Activated CD8-positive, alpha-beta memory T cell treated with anti-CD3 and anti-CD28 coated beads, Interleukin-2, amount 10 ng/mL, durations not matched to agents 7 days and 5 days (primary cell): ENCODE results near the gene COPZ1. TPM values are rescaled to one million over a fixed set of nuclear protein-coding genes. Genes with fewer than 3 reads are reported as not detected.
A peak's percentile ranks its signal among the peaks of the same experiment; 100 is the strongest.
"Not testable (repeated sequence)": the region's sequence is repeated elsewhere in the genome, so short reads cannot be mapped to it uniquely, and the experiment has no call there.

Experiments used
- ATAC-seq: fragments of 150-1000 bp; cut with Tn5 transposase; one replicate; pipeline ENCODE4 v1.10.0; 2021; ENCODE audit warnings: moderate library complexity
- CTCF ChIA-PET: fragments of 350-600 bp; sonication (Branson Sonifier 250); formaldehyde crosslinking; loops from one replicate; lab custom pipeline; 2021; ENCODE audit warnings: antibody characterized with exemption; lab: Charles Lee
- DNase-seq: peaks from one replicate; pipeline ENCODE4 v3.0.0-alpha.2; 2020
- H3K27ac Mint-ChIP-seq: one replicate; pipeline ENCODE4 v1.8.0; 2021; ENCODE audit warnings: mild to moderate bottlenecking, mixed read lengths
- H3K27me3 Mint-ChIP-seq: one replicate; pipeline ENCODE4 v1.8.0; 2021; ENCODE audit warnings: mixed read lengths
- H3K36me3 Mint-ChIP-seq: one replicate; pipeline ENCODE4 v1.8.0; 2021; ENCODE audit warnings: mild to moderate bottlenecking, mixed read lengths
- H3K4me1 Mint-ChIP-seq: one replicate; pipeline ENCODE4 v1.8.0; 2021; ENCODE audit warnings: mixed read lengths
- H3K4me3 Mint-ChIP-seq: one replicate; pipeline ENCODE4 v1.8.0; 2021; ENCODE audit warnings: mild to moderate bottlenecking, moderate library complexity, mixed read lengths
- H3K9me3 Mint-ChIP-seq: one replicate; pipeline ENCODE4 v1.8.0; 2022; ENCODE audit warnings: low read depth, mixed read lengths
- total RNA-seq, 2 experiments: library from RNA; stranded (reverse); gene quantifications; one replicate each; pipeline ENCODE4 v1.2.3, GENCODE V29; 2021

The COPZ1 gene
- total RNA-seq, 2 experiments from 2014 or later, result 90.8 to 104 TPM

DNA sequence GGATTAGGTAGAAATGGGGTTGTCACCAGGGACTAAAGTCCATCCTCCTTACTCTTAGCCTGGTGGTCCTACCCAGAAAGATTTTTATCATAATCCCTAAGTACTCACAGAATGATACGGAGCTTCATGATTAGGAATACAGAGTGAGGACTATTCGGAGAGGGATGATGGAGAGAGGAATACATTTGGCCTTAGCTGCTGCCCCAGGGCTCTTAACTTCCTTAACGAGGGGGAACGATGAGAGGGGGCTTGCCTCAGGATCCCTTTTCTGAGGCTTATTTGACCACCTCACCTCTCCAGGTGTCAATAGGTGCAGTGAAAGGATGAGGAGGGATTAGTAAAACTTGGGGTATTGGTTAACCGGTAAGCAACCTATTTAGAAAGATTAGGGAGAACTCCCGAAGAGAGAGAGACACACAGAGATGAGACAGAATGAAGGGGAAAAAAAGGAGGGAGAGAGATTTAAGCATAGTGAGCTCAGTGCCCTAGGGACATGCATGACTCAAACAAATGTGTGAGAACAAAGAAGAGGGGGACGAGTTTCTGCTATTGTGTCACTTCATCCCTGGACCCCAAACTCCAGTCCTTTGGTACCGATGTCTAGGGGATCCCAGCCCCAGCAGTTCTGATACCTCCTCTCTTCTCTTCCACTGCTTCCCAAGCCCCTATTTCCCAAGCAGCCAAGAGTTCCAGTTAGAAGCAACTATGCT lies 25.3 kb upstream of the COPZ1 start:
- H3K9me3 Mint-ChIP-seq, result no peaks in the 10 kb centered on the region
- H3K4me3 Mint-ChIP-seq, result no peak overlapping the region
- no peak overlapping the region for H3K27ac Mint-ChIP-seq
- DNase-seq (no peak), ATAC-seq (no peak)
- H3K36me3 Mint-ChIP-seq, result no peaks in the 10 kb centered on the region
- CTCF ChIA-PET, result interaction anchor here (0.6 to 1.7 kb wide), 18 partner anchors 9 to 597 kb away, joined by 3 to 9 read pairs (median 3); partner anchors contain the start of genes CBX5 and COPZ1
- H3K27me3 Mint-ChIP-seq, result peaks cover 73% of the 10 kb centered on the region
- peaks cover 17% of the 10 kb centered on the region for H3K4me1 Mint-ChIP-seq

DNA sequence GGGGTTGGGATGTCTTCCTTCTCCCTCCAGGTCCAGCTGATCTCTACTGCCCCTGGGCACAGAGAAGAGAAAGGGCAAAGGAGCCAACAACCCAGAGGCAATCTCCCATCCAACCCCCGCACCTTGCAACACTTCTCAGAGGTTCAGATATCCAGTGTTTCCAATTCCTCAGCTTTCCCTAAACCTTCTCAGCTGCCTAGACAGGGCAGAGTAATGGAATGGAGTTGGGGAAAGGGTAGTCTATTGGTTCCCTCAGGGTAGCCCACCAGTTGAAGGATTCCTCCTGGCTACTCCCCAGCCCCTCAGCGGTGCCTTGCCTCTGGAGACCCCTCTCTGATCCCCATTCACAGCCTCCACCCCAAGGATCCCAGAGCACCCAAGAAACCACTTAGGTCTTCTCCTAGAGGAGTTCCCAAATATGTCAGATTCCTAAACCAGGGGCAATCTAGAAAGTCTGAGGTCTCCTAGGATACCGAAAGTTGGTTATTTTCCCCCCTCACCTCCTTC lies 24.7 kb upstream of the COPZ1 start:
- Mint-ChIP-seq H3K9me3 (no peaks in the 10 kb centered on the region), H3K4me1 (peaks cover 18% of the 10 kb centered on the region), H3K27ac (no peak overlapping the region), H3K4me3 (no peak overlapping the region), H3K27me3 (peaks cover 76% of the 10 kb centered on the region), H3K36me3 (no peaks in the 10 kb centered on the region)
- DNase-seq (no peak), ATAC-seq (no peak)
- CTCF ChIA-PET, result interaction anchor here (0.9 to 1.9 kb wide), 8 partner anchors 8 to 87 kb away, joined by 3 to 9 read pairs (median 4); partner anchors contain the start of genes CBX5 and COPZ1

DNA sequence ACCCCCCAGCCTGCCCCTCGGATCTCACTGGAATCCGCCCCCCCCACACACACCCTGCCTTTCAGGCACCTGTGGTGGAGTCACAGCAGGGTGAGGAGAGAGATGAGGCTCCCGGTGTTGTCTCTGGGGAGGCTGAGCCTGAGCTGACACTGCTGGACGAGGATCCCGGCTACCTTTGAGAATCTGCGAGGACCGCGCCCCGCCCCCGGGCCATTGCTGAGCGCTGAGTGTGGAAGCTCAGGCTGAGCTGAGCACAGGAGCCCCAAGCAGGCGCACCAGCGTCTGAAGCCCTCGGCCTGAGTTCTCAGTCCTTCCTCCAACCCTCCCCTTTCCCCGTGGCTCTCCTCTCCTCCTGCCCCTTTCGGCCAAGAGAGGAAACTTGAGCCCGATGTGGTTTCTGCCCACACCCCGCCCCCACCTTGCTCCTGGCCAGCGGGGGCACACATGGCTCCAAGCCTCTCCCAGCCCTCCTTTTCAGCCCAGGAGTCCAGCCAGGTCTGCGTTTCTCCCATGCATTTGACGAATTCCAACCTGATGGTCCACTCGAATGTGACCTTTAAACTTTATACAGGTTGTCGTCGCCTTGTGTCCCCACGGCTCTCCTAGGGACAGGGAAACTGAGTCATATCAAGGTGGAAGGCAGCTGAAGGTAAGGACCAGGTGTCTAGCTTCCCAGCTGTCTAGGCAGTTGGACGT lies 24.1 kb upstream of the COPZ1 start, which contains the start of gene NFE2:
Gene NFE2 (minus strand): TSS at position 284 of the 696 bp plus-strand sequence. CDS start 5,767 bp downstream, outside the sequence.
- H3K27ac Mint-ChIP-seq, result no peak within 1 kb of the TSS
- peaks cover 73% of the 10 kb centered on the region for H3K27me3 Mint-ChIP-seq
- no peaks in the 10 kb centered on the region for H3K9me3 Mint-ChIP-seq
- CTCF ChIA-PET, result interaction anchor here (0.9 to 1.9 kb wide), 5 partner anchors 10 to 86 kb away, joined by 3 to 9 read pairs (median 4); no protein-coding TSS in a partner anchor
- H3K4me3 Mint-ChIP-seq, result no peak within 1 kb of the TSS
- no peak for DNase-seq
- no peaks in the 10 kb centered on the region for H3K36me3 Mint-ChIP-seq
- H3K4me1 Mint-ChIP-seq, result peaks cover 18% of the 10 kb centered on the region
- ATAC-seq, result peak; percentile 63

DNA sequence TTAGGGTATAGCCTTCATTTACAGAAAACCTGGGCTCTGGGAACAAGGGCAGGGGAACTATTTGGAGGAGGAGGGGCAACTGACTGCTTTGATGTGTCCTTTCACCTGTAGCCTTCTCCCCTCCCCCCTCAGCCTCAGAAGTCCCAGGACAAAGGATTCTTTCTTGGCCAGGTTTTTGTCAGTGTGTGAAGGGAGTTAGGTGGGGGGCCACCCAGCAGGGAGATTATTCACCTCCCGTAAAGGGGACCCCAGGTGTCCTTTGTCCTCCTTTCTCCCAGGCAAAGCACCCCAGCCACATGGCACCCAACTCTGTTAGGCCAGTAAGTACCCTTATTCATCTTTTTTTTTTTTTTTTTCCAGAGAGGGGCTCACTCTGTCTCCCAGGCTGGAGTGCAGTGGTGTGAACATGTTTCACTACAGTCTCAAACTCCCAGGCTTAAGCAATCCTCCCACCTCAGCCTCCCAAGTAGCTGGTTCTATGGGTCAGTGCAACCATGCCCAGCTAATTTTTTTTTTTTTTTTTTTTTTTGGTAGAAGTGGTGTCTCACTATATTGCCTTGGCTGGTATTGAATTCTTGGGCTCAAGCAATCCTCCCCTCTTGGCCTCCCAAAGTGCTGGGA lies 23.4 kb upstream of the COPZ1 start:
- no peaks in the 10 kb centered on the region for H3K36me3 Mint-ChIP-seq
- peaks cover 18% of the 10 kb centered on the region for H3K4me1 Mint-ChIP-seq
- no peaks in the 10 kb centered on the region for H3K9me3 Mint-ChIP-seq
- CTCF ChIA-PET, result interaction anchor here (1.0 to 1.9 kb wide), 3 partner anchors 11 to 23 kb away, joined by 3 to 9 read pairs (median 4); no protein-coding TSS in a partner anchor
- DNase-seq (no peak), ATAC-seq (no peak)
- H3K27me3 Mint-ChIP-seq, result peaks cover 72% of the 10 kb centered on the region
- H3K27ac Mint-ChIP-seq, result no peak overlapping the region
- no peak overlapping the region for H3K4me3 Mint-ChIP-seq

DNA sequence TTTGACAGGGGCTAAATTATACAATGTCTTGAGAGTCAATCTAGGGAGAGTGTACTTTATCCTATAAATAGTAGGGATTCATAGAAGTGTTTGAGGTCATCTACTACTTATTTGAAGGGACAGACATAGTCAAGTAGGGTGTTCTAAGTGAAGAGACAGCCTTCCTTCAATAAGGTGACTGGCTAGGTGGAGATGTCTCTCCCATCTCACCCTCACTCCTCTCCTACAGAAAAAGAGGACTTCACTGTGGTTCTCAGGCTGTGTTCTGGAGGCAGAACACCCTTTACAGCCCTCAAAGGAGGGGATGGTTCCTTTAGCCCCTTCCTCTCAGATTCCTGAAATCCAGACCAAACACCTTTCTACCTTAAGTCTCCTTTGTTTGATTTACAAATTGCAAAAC lies 21.3 kb upstream of the COPZ1 start:
- peaks cover 28% of the 10 kb centered on the region for H3K4me1 Mint-ChIP-seq
- H3K27me3 Mint-ChIP-seq, result peaks cover 70% of the 10 kb centered on the region
- no peak overlapping the region for H3K27ac Mint-ChIP-seq
- CTCF ChIA-PET, result interaction anchor here (1.0 to 7.9 kb wide), 2 partner anchors 9 to 32 kb away, joined by 3 to 40 read pairs; no protein-coding TSS in a partner anchor
- H3K9me3 Mint-ChIP-seq, result no peaks in the 10 kb centered on the region
- DNase-seq (no peak), ATAC-seq (no peak)
- H3K4me3 Mint-ChIP-seq, result no peak overlapping the region
- H3K36me3 Mint-ChIP-seq, result no peaks in the 10 kb centered on the region

DNA sequence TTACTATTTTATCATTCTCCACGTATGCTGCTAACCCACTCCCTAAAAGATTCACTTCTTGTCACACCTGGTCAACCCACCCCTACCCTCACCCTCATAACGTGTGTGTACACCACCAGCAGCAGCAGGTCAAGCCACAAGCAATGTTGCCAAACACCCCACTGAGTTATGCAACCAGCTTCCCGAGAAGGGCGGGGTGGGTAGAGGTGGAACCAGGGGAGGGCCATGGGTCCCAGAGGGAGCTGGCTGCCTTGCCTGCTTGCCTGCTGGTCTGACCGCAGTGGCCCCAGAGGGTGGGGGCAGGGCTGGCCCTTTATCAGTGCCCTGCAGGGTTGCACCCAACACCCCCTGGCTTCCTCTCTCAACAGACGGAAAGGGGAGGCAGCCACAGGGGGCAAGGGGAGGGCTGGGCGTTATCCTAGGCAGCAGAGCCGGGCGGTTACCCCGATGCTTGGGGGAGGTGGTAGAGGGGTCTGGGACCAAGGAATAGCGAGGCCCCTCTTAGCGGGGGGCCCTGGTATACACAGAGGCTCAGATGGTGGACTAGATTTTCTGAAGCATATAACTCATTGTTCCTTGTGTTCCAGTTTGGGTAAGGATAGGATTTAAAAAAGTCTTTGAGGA lies 20.6 kb upstream of the COPZ1 start:
- peak; percentile 45 for DNase-seq
- CTCF ChIA-PET, result interaction anchor here (1.0 to 7.9 kb wide), 2 partner anchors 10 to 32 kb away, joined by 3 to 40 read pairs; no protein-coding TSS in a partner anchor
- peak; percentile 16 for ATAC-seq

DNA sequence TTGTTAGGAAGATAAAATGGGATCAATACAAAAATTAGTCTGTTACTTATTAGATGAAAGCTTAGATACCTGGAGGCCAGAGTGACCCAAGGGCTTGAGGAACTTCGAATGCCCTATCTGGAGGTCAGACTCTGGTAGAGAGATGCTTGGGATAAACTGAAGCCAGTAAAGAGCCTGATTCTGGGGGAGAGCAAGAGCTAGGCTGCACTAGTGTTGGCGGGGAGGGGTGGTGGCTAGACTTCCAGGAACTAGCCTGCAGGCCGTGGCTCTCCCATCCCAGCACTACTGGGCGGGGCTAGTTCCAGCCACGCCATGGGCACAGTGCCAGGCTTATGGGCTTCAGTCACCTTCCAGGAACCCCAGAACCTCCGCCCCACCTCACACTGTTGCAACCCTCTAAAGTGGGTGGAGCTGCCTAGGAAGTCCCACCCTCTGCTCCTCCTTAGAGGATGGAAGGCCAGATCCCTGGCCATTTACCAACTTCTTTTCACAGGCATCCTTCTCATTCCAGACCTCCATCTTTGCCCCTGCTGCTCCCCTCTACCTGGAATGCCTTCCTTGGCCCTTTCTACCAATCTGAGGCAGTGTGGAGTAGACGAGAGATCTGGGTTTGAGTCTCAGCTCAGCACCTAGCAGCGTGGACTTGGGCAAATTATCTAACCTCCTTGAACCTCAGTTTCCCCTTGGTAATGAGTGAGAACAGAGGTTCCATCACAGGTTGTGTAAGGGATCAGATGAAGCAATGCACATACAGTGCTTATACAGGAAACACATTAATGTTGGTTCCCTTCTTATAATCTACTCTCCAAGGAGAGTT lies 17.8 kb upstream of the COPZ1 start:
- CTCF ChIA-PET, result interaction anchor here (0.6 to 7.9 kb wide), 10 partner anchors 13 to 673 kb away, joined by 3 to 40 read pairs (median 5); partner anchors contain the start of gene COPZ1
- ATAC-seq (peak; percentile 83), DNase-seq (peak; percentile 67)
- Mint-ChIP-seq H3K4me1 (peaks cover 22% of the 10 kb centered on the region), H3K4me3 (no peak overlapping the region), H3K27me3 (peaks cover 44% of the 10 kb centered on the region), H3K9me3 (no peaks in the 10 kb centered on the region), H3K36me3 (no peaks in the 10 kb centered on the region), H3K27ac (no peak overlapping the region)

More for the DNA sequence above, 20.6 kb upstream of the COPZ1 start:
- Mint-ChIP-seq H3K4me1 (peaks cover 28% of the 10 kb centered on the region), H3K36me3 (no peaks in the 10 kb centered on the region), H3K9me3 (no peaks in the 10 kb centered on the region), H3K27ac (no peak overlapping the region), H3K27me3 (peaks cover 64% of the 10 kb centered on the region), H3K4me3 (no peak overlapping the region)

DNA sequence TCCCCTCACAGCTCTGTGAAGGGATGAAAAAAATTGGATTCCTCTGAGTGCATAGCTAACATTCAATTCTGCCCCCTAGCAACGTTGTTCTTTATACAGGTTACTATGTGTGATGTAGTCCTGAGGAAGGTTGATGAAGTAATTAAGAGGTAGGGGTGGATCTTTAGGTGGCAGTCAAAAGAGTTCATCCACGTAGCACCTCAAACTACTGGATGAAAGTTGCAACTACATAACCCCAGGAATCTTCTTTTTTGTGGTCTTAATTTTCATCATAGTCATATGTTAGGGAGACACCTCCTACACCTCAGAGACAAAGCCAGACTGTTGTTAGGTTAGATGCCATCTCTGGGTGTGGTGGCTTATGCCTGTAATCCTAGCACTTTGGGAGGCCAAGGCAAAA lies 13.9 kb upstream of the COPZ1 start:
- no peak for ATAC-seq
- H3K9me3 Mint-ChIP-seq, result no peaks in the 10 kb centered on the region
- CTCF ChIA-PET, result interaction anchor here (0.9 to 7.9 kb wide), 3 partner anchors 15 to 46 kb away, joined by 3 to 40 read pairs (median 4); no protein-coding TSS in a partner anchor
- no peak for DNase-seq
- no peak overlapping the region for H3K27ac Mint-ChIP-seq
- no peak overlapping the region for H3K4me3 Mint-ChIP-seq
- peaks cover 18% of the 10 kb centered on the region for H3K27me3 Mint-ChIP-seq
- H3K4me1 Mint-ChIP-seq, result peaks cover 12% of the 10 kb centered on the region
- no peaks in the 10 kb centered on the region for H3K36me3 Mint-ChIP-seq

DNA sequence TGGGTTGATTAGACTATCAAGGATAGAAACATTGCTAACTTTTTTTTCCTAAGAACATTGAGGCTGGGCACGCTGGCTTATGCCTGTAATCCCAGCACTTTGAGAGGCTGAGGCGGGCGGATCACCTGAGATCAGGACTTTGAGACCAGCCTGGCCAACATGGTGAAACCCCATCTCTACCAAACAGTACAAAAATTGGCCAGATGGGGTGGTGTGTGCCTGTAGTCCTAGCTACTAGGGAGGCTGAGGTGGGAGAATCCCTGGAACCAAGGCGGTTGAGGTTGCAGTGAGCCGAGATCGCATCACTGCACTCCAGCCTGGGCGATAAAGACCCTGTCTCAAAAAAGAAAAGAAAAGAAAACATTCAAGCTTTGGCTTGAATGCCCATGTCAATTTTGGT lies 12.6 kb upstream of the COPZ1 start:
- H3K9me3 Mint-ChIP-seq, H3K4me3 Mint-ChIP-seq, H3K27ac Mint-ChIP-seq, ATAC-seq, DNase-seq, H3K4me1 Mint-ChIP-seq, H3K36me3 Mint-ChIP-seq: not testable (repeated sequence)
- CTCF ChIA-PET, result interaction anchor here (0.9 kb wide), 1 partner anchor 13 kb away, joined by 3 read pairs; no protein-coding TSS in a partner anchor
- H3K27me3 Mint-ChIP-seq, result peaks cover 12% of the 10 kb centered on the region

DNA sequence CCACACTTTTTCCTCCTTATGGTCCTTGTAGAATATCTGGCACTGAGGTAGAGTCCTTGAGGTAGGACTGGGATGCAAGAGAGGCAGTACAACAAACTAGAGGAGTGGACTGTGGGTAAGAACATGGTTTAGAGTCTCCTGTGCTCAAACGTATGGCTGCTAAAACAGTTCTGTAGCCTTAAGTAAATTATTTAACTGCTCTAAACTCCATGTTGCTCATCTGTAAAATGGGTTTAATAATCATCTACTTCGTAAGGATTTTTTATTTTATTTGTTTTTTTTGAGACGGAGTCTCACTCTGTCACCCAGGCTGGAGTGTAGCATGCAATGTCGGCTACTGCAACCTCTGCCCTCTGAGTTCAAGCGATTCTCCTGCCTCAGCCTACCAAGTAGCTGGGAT lies 3.6 kb upstream of the COPZ1 start:
- no peak for ATAC-seq
- H3K9me3 Mint-ChIP-seq, result no peaks in the 10 kb centered on the region
- peaks cover 13% of the 10 kb centered on the region for H3K4me1 Mint-ChIP-seq
- no peak overlapping the region for H3K4me3 Mint-ChIP-seq
- CTCF ChIA-PET, result interaction anchor here (1.4 to 1.8 kb wide), 2 partner anchors 15 to 78 kb away, joined by 3 to 7 read pairs; no protein-coding TSS in a partner anchor
- H3K27me3 Mint-ChIP-seq, result peaks cover 2% of the 10 kb centered on the region
- H3K27ac Mint-ChIP-seq, result no peak overlapping the region
- H3K36me3 Mint-ChIP-seq, result no peaks in the 10 kb centered on the region
- no peak for DNase-seq

DNA sequence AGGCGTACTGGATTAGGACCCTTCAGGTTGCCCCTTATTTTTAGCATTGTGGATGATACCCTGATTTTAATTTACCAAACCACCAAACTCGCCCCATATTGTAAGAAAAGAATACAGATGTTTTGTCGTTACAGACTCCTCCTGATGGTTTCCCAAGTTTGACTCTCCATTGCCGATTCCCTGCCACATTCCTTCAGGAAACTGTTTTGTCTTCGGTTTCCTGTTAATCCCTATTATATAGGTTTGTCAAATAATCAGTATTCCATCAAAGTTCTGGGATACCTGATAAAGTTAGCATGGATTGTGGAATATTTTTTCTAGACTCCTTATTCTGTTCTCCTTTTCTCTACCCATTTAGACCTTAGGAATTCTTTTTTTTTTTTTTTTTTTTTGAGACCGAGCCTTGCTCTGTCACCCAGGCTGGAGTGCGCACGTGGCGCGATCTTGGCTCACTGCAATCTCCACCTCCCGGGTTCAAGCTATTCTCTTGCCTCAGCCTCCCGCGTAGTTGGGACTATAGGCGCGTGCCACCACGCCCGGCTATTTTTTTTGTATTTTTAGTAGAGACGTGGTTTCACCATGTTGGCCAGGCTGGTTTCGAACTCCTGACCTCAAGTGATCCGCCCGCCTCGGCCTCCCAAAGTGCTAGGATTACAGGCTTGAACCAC lies 645 bp downstream of the COPZ1 start:
- not testable (repeated sequence) for DNase-seq, H3K27me3 Mint-ChIP-seq, H3K9me3 Mint-ChIP-seq, ATAC-seq, H3K36me3 Mint-ChIP-seq
- Mint-ChIP-seq H3K4me3 (peak overlapping the region; percentile 93), H3K27ac (peak overlapping the region; percentile 90), H3K4me1 (peaks cover 34% of the 10 kb centered on the region)
- CTCF ChIA-PET, result interaction anchor here (0.6 to 7.1 kb wide), 34 partner anchors 8 to 1149 kb away, joined by 3 to 53 read pairs (median 4); partner anchors contain the start of gene HNRNPA1
